GM12878 (cell line): ENCODE measurements around the gene CCDC88C. TPM values are rescaled to one million over a fixed set of nuclear protein-coding genes. Genes with fewer than 3 reads are reported as not detected.

Experiments
- ATAC-seq: fragments of 200-7000 bp; cut with Tn5 transposase; 3 replicates; pipeline ENCODE4 v1.9.1; 2020; ENCODE audit warnings: mild to moderate bottlenecking, moderate library complexity
- BruUV-seq: library from RNA; stranded (reverse); fragments of 400-500 nt; replicated peaks from 2 replicates; lab custom pipeline; 2021; lab: Mats Ljungman, UMichigan
- CTCF ChIA-PET: fragments of 300-600 bp; sonication (Branson Sonifier 250); formaldehyde crosslinking; extraction: SDS; loops from one replicate; lab custom pipeline; 2021; ENCODE audit warnings: inconsistent platforms; lab: Yijun Ruan, JAX
- POLR2A ChIA-PET: fragments of 350-600 bp; formaldehyde crosslinking; extraction: SDS; loops from one replicate; lab custom pipeline; 2021; ENCODE audit warnings: inconsistent platforms; lab: Charles Lee
- RAD21 ChIA-PET: fragments of 300-600 bp; sonication (Branson Sonifier 250); formaldehyde crosslinking; loops from one replicate; lab custom pipeline; 2023; ENCODE audit warnings: antibody characterized with exemption; ENCODE audit not compliant: unreplicated experiment; lab: Charles Lee
- SMC1A ChIA-PET: fragments of 300-600 bp; sonication (Branson Sonifier 250); formaldehyde crosslinking; loops from one replicate; lab custom pipeline; 2023; ENCODE audit not compliant: unreplicated experiment, uncharacterized antibody; lab: Charles Lee
- DNase-seq: peaks from one replicate; pipeline ENCODE4 v3.0.0-alpha.2; 2011; ENCODE audit warnings: low read depth, low spot score
- FAIRE-seq: peaks from 3 replicates; lab custom pipeline; 2011; peaks lifted over from hg19 to GRCh38; lab: Jason Lieb, UNC
- H2AFZ ChIP-seq: 2 replicates; pipeline ENCODE4 v1.6.0; 2011; ENCODE audit warnings: low read depth, low read length, control low read depth; ENCODE audit not compliant: control insufficient read depth
- H3K27ac ChIP-seq: 2 replicates; pipeline ENCODE4 v1.5.1; 2011; ENCODE audit warnings: control low read depth; ENCODE audit not compliant: control insufficient read depth, insufficient read depth
- H3K27me3 ChIP-seq, 2 experiments: replicated peaks in 1 of 2; 2 replicates each; pipeline versions ENCODE4 v1.6.0 to v1.6.1; 2011; ENCODE audit warnings: low read length in 1 of 2; ENCODE audit not compliant: control insufficient read depth in 2 of 2, insufficient read depth in 2 of 2
- H3K36me3 ChIP-seq, 2 experiments: 2 replicates each; pipeline ENCODE4 v1.5.1; 2011; ENCODE audit warnings: low read length in 1 of 2; ENCODE audit not compliant: control insufficient read depth in 2 of 2, insufficient read depth in 2 of 2
- H3K4me1 ChIP-seq: 2 replicates; pipeline ENCODE4 v1.6.1; 2011; ENCODE audit warnings: mild to moderate bottlenecking, low read length, moderate library complexity, mixed read lengths; ENCODE audit not compliant: control insufficient read depth, insufficient read depth
- H3K4me2 ChIP-seq: 2 replicates; pipeline ENCODE4 v1.6.0; 2011; ENCODE audit warnings: control low read depth; ENCODE audit not compliant: control insufficient read depth, insufficient read depth
- H3K4me3 ChIP-seq: fragments of 200-600 bp; sonication (generic); 2 replicates; pipeline ENCODE4 v1.5.1; 2016
- H3K79me2 ChIP-seq: 2 replicates; pipeline ENCODE4 v1.6.0; 2011; ENCODE audit warnings: low read length; ENCODE audit not compliant: control insufficient read depth, insufficient read depth
- H3K9ac ChIP-seq: 2 replicates; pipeline ENCODE4 v1.8.0; 2011; ENCODE audit warnings: low read length, control low read depth, mixed read lengths; ENCODE audit not compliant: control insufficient read depth, insufficient read depth
- H3K9me3 ChIP-seq: replicated peaks from 3 replicates; pipeline ENCODE4 v1.5.1; 2011; ENCODE audit warnings: mild to moderate bottlenecking, low read length; ENCODE audit not compliant: control insufficient read depth, insufficient read depth
- H4K20me1 ChIP-seq: 2 replicates; pipeline ENCODE4 v1.6.0; 2011; ENCODE audit not compliant: control insufficient read depth, insufficient read depth
- CREM ChIP-seq: IDR thresholded peaks from 2 replicates; pipeline ENCODE4 v1.6.1; 2014; ENCODE audit warnings: antibody characterized with exemption, low read depth
- DPF2 ChIP-seq: fragments of 450-650 bp; IDR thresholded peaks from 2 replicates; pipeline ENCODE4 v1.6.1; 2017; ENCODE audit warnings: mild to moderate bottlenecking
- IKZF1 ChIP-seq: fragments of 450-650 bp; conservative IDR thresholded peaks from 2 replicates; pipeline ENCODE4 v1.6.1; 2017; ENCODE audit warnings: antibody characterized with exemption, mild to moderate bottlenecking
- MYB ChIP-seq: fragments of 150-350 bp; IDR thresholded peaks from 2 replicates; pipeline ENCODE4 v1.6.1; 2014; ENCODE audit warnings: mild to moderate bottlenecking, low read depth, low read length, borderline replicate concordance
- PAX8 ChIP-seq: fragments of 450-650 bp; IDR thresholded peaks from 2 replicates; pipeline ENCODE4 v1.6.1; 2017; ENCODE audit warnings: mild to moderate bottlenecking, moderate library complexity
- PKNOX1 ChIP-seq: fragments of 450-650 bp; IDR thresholded peaks from 2 replicates; pipeline ENCODE4 v1.6.1; 2016; ENCODE audit warnings: mild to moderate bottlenecking
- PML ChIP-seq: IDR thresholded peaks from 2 replicates; pipeline ENCODE4 v1.6.1; 2012; ENCODE audit warnings: low read length, inconsistent platforms
- REST ChIP-seq: IDR thresholded peaks from 2 replicates; pipeline ENCODE4 v1.6.1; 2012; ENCODE audit warnings: mild to moderate bottlenecking, low read depth, low read length
- SMARCA5 ChIP-seq: fragments of 450-650 bp; IDR thresholded peaks from 2 replicates; pipeline ENCODE4 v1.6.1; 2017; ENCODE audit warnings: mild to moderate bottlenecking
- SUPT20H ChIP-seq: IDR thresholded peaks from 2 replicates; pipeline ENCODE4 v1.6.1; 2011; ENCODE audit warnings: low read depth, mild to moderate bottlenecking, low read length, moderate library complexity, borderline replicate concordance; ENCODE audit not compliant: control insufficient read depth
- TCF12 ChIP-seq: IDR thresholded peaks from 2 replicates; pipeline ENCODE4 v1.6.1; 2011; ENCODE audit warnings: low read depth, mild to moderate bottlenecking, low read length
- TCF3 ChIP-seq: IDR thresholded peaks from 2 replicates; pipeline ENCODE4 v1.6.1; 2012; ENCODE audit warnings: low read depth, mild to moderate bottlenecking, low read length, borderline replicate concordance; ENCODE audit not compliant: insufficient read depth
- WGBS: methylation state at CpG from one replicate; pipeline ENCODE4 v1.1.6; 2016; ENCODE audit warnings: low lambda C conversion rate; ENCODE audit not compliant: insufficient replicate concordance, insufficient coverage; ENCODE audit errors: missing lambda C conversion rate; 5-methylcytosine and 5-hydroxymethylcytosine counted together
- in situ Hi-C: fragments of 300-500 bp; cut with MboI; formaldehyde crosslinking; loops from 9 replicates; pipeline ENCODE4 v1.14.3; 2018; ENCODE audit warnings: mixed read lengths
- intact Hi-C: fragments of 100-400 bp; cut with micrococcal nuclease; formaldehyde crosslinking; loops from one replicate; pipeline ENCODE4 v1.14.2; 2022; ENCODE audit not compliant: unreplicated experiment
- polyA plus RNA-seq, 11 experiments: library from polyadenylated mRNA; depleted of rRNA in 4 of 11; unstranded in 6 of 11; stranded (reverse) in 5 of 11; fragments of >200 nt; fragmentation: Nextera tagmentation in 4 of 11; fragmentation: Illumina TruSeq in 1 of 11; extraction: Ambion mirVana in 4 of 11; extraction: Trizol in 1 of 11; gene quantifications; 1 replicate in 1 of 11; 2 replicates in 10 of 11; pipeline versions ENCODE4 v1.2.1 to v1.2.3, GENCODE V29; 2011 to 2016; ENCODE audit warnings: inconsistent platforms in 2 of 11, missing spikeins in 2 of 11, low read depth in 1 of 11
- total RNA-seq, 4 experiments: library from RNA; depleted of rRNA in 3 of 4; stranded (reverse); fragments of >200 nt in 3 of 4; fragmentation: Illumina TruSeq in 1 of 4; extraction: Trizol in 1 of 4; gene quantifications; 2 replicates each; pipeline versions ENCODE4 v1.2.1 to v1.2.3, GENCODE V29; 2013 to 2021
- TF ChIP-seq, protein P1 (sequence below): fragments of 450-650 bp; IDR thresholded peaks from 2 replicates; pipeline ENCODE4 v1.6.1; 2017; ENCODE audit warnings: mild to moderate bottlenecking, low read depth, inconsistent platforms; ENCODE audit not compliant: poor library complexity, severe bottlenecking

The CCDC88C gene
- total and polyA plus RNA-seq, 10 of the 15 experiments (the other 5 are each of a cell fraction or from before 2014, with no cell fraction given): 4.0 to 79.6 (median 36.6) TPM

DNA sequence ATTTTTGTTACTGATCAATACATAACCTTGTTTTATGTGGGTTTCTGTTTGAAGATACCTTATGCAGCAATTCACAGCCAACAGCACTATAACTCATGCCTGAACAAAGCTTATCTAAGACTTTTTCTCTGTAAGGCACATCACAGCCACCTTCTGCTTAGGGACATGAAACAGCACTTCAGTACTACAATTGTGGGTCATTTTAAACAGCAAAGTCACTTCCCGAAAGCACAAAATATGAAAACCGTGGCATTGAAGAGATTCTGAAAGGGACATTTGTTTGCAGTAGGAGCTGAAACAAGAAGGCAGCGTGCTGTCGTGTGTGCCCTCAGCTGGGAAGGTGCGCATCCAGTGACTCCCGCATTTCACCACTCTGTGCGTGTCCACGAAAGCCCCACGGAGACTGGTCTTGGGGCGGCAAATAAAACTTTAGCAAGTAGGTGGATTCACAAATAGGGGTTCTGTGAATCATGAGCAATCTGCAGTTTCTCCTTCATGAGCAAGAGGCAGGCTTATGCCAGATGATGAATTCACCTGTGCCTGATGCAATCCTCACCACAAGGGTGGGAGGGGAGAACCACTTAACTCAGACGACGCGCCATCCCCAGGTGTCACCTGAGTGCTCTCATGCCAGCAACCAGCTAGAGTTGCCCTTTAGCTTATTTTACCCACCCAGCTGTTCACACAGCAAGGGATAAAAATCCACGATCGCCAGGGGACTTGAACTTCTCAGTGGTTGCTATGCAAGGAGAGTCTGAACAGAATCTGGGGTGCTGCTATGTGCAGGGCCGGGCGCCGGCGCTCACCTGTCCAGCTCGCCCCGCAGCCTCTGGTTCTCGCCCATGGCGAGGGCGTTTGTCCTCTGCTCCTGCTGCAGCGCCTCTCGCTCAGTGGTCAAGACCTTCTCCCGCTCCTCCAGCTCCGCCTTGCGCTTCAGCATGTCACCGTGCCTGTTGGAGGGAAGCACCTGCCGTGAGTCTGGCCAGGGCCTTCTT, 118.2 kb downstream of the CCDC88C start:
- WGBS: 92% methylated on average over 31 of the region's 31 CpGs
- peaks cover 18% of the 10 kb centered on the region for H3K4me1 ChIP-seq
- H3K9ac ChIP-seq: no peak overlapping the region
- DNase-seq: no peak
- H3K36me3 ChIP-seq: peaks cover 53 to 62% of the 10 kb centered on the region in 2 experiments
- no peaks in the 10 kb centered on the region; the same call in 1 of the 2 replicates for H4K20me1 ChIP-seq
- no peak overlapping the region for H2AFZ ChIP-seq
- CTCF ChIA-PET: interaction anchor here (0.6 to 0.9 kb wide), 3 partner anchors 24 to 120 kb away, joined by 3 to 4 read pairs (median 3); no protein-coding TSS in a partner anchor
- RAD21 ChIA-PET: interaction anchor here (0.7 kb wide), 1 partner anchor 14 kb away, joined by 3 read pairs; no protein-coding TSS in a partner anchor
- H3K79me2 ChIP-seq: no peaks in the 10 kb centered on the region
- H3K4me3 ChIP-seq: no peak overlapping the region
- in situ Hi-C loops (no loop called here), intact Hi-C loops (no loop called here)
- no peak for ATAC-seq
- no peak for FAIRE-seq
- no peaks in the 10 kb centered on the region for H3K27me3 ChIP-seq
- SMC1A ChIA-PET: interaction anchor here (0.8 kb wide), 1 partner anchor 15 kb away, joined by 4 read pairs; no protein-coding TSS in a partner anchor
- H3K4me2 ChIP-seq: no peak overlapping the region
- H3K9me3 ChIP-seq: no peaks in the 10 kb centered on the region
- no peak overlapping the region for H3K27ac ChIP-seq
- no TSS peak for BruUV-seq
- POLR2A ChIA-PET: no interaction called here
- TF ChIP-seq, protein P1, sequence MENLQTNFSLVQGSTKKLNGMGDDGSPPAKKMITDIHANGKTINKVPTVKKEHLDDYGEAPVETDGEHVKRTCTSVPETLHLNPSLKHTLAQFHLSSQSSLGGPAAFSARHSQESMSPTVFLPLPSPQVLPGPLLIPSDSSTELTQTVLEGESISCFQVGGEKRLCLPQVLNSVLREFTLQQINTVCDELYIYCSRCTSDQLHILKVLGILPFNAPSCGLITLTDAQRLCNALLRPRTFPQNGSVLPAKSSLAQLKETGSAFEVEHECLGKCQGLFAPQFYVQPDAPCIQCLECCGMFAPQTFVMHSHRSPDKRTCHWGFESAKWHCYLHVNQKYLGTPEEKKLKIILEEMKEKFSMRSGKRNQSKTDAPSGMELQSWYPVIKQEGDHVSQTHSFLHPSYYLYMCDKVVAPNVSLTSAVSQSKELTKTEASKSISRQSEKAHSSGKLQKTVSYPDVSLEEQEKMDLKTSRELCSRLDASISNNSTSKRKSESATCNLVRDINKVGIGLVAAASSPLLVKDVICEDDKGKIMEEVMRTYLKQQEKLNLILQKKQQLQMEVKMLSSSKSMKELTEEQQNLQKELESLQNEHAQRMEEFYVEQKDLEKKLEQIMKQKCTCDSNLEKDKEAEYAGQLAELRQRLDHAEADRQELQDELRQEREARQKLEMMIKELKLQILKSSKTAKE: no peak
- TF ChIP-seq PML: no peak
- no peak for TF ChIP-seq DPF2
- TF ChIP-seq CREM: no peak
- TF ChIP-seq SUPT20H: no peak
- no peak for TF ChIP-seq REST
- TF ChIP-seq SMARCA5: no peak
- TF ChIP-seq PKNOX1: no peak
- TF ChIP-seq IKZF1: no peak
- no peak for TF ChIP-seq MYB
- no peak for TF ChIP-seq TCF12
- no peak for TF ChIP-seq TCF3
- no peak for TF ChIP-seq PAX8
